HL-60 (cell line): ENCODE measurements around the gene CARMIL1.

ENCODE experiments used
- GABPA ChIP-seq: IDR thresholded peaks from 2 replicates; pipeline ENCODE4 v1.6.1; 2012; ENCODE audit warnings: low read depth
- POLR2AphosphoS5 ChIP-seq: IDR thresholded peaks from 2 replicates; pipeline ENCODE4 v1.6.1; 2012; ENCODE audit warnings: low read depth
- SPI1 ChIP-seq: IDR thresholded peaks from 2 replicates; pipeline ENCODE4 v1.6.1; 2012; ENCODE audit warnings: low read depth, mild to moderate bottlenecking, borderline replicate concordance
- TF ChIP-seq, protein P1 (sequence below): IDR thresholded peaks from one replicate; pipeline ENCODE4 v1.5.1; 2011; ENCODE audit warnings: low read length, control low read depth, inconsistent platforms; ENCODE audit not compliant: insufficient read depth
- TF ChIP-seq, protein P2 (sequence below): IDR thresholded peaks from 2 replicates; pipeline ENCODE4 v1.6.1; 2012; ENCODE audit warnings: low read depth; ENCODE audit not compliant: insufficient replicate concordance

DNA sequence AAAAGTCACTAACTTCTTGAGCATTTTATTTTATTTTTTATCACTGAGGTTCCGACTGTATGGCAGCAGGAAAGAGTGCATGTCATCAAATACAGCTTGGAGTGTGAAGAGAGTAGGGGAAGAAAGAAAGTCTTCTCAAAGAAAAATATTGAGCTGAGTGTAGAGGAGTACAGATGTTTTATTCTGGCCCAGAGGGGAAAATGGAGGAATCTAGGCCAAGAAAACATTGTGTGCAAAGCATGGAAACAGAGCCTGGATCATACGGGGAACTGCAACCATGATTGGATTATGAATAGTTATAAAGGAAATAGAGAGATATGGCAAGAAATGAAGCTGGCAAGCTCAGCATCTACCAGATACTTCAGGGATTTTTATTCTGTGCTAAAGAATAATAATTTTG, 268.6 kb downstream of the CARMIL1 start:
- TF ChIP-seq SPI1 (no peak), GABPA (no peak), POLR2AphosphoS5 (no peak)
- TF ChIP-seq, protein P1, sequence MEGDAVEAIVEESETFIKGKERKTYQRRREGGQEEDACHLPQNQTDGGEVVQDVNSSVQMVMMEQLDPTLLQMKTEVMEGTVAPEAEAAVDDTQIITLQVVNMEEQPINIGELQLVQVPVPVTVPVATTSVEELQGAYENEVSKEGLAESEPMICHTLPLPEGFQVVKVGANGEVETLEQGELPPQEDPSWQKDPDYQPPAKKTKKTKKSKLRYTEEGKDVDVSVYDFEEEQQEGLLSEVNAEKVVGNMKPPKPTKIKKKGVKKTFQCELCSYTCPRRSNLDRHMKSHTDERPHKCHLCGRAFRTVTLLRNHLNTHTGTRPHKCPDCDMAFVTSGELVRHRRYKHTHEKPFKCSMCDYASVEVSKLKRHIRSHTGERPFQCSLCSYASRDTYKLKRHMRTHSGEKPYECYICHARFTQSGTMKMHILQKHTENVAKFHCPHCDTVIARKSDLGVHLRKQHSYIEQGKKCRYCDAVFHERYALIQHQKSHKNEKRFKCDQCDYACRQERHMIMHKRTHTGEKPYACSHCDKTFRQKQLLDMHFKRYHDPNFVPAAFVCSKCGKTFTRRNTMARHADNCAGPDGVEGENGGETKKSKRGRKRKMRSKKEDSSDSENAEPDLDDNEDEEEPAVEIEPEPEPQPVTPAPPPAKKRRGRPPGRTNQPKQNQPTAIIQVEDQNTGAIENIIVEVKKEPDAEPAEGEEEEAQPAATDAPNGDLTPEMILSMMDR: no peak
- TF ChIP-seq, protein P2, sequence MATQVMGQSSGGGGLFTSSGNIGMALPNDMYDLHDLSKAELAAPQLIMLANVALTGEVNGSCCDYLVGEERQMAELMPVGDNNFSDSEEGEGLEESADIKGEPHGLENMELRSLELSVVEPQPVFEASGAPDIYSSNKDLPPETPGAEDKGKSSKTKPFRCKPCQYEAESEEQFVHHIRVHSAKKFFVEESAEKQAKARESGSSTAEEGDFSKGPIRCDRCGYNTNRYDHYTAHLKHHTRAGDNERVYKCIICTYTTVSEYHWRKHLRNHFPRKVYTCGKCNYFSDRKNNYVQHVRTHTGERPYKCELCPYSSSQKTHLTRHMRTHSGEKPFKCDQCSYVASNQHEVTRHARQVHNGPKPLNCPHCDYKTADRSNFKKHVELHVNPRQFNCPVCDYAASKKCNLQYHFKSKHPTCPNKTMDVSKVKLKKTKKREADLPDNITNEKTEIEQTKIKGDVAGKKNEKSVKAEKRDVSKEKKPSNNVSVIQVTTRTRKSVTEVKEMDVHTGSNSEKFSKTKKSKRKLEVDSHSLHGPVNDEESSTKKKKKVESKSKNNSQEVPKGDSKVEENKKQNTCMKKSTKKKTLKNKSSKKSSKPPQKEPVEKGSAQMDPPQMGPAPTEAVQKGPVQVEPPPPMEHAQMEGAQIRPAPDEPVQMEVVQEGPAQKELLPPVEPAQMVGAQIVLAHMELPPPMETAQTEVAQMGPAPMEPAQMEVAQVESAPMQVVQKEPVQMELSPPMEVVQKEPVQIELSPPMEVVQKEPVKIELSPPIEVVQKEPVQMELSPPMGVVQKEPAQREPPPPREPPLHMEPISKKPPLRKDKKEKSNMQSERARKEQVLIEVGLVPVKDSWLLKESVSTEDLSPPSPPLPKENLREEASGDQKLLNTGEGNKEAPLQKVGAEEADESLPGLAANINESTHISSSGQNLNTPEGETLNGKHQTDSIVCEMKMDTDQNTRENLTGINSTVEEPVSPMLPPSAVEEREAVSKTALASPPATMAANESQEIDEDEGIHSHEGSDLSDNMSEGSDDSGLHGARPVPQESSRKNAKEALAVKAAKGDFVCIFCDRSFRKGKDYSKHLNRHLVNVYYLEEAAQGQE: no peak
